ENCODE data around the gene ATP8A2.

GRCh38 chr13:25379011-25379410 lies 7.2 kb downstream of the ATP8A2 start:
- TF ChIP-seq CTCF (IDR thresholded peaks at IDR 0.05; ENCODE audit: low read depth, low read length, missing input control) (no peak), RAD21 (IDR thresholded peaks at IDR 0.05) (no peak), GABPA (IDR thresholded peaks at IDR 0.05 in 1 of 2, conservative IDR thresholded peaks at IDR 0.05 in 1 of 2) (no peak), JUND (IDR thresholded peaks at IDR 0.05) (no peak), SP1 (IDR thresholded peaks at IDR 0.05) (no peak), TAF1 (conservative IDR thresholded peaks at IDR 0.05) (no peak), EGR1 (IDR thresholded peaks at IDR 0.05; ENCODE audit: low read depth in 2 of 2) (no peak), MAX (IDR thresholded peaks at IDR 0.05) (no peak), YY1 (IDR thresholded peaks at IDR 0.05) (no peak), FOXA1 (IDR thresholded peaks at IDR 0.05) (no peak), HNF4A (conservative IDR thresholded peaks at IDR 0.05) (no peak)
- TF ChIP-seq, protein P1, sequence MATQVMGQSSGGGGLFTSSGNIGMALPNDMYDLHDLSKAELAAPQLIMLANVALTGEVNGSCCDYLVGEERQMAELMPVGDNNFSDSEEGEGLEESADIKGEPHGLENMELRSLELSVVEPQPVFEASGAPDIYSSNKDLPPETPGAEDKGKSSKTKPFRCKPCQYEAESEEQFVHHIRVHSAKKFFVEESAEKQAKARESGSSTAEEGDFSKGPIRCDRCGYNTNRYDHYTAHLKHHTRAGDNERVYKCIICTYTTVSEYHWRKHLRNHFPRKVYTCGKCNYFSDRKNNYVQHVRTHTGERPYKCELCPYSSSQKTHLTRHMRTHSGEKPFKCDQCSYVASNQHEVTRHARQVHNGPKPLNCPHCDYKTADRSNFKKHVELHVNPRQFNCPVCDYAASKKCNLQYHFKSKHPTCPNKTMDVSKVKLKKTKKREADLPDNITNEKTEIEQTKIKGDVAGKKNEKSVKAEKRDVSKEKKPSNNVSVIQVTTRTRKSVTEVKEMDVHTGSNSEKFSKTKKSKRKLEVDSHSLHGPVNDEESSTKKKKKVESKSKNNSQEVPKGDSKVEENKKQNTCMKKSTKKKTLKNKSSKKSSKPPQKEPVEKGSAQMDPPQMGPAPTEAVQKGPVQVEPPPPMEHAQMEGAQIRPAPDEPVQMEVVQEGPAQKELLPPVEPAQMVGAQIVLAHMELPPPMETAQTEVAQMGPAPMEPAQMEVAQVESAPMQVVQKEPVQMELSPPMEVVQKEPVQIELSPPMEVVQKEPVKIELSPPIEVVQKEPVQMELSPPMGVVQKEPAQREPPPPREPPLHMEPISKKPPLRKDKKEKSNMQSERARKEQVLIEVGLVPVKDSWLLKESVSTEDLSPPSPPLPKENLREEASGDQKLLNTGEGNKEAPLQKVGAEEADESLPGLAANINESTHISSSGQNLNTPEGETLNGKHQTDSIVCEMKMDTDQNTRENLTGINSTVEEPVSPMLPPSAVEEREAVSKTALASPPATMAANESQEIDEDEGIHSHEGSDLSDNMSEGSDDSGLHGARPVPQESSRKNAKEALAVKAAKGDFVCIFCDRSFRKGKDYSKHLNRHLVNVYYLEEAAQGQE (IDR thresholded peaks at IDR 0.05): no peak
- TF ChIP-seq, protein P2, sequence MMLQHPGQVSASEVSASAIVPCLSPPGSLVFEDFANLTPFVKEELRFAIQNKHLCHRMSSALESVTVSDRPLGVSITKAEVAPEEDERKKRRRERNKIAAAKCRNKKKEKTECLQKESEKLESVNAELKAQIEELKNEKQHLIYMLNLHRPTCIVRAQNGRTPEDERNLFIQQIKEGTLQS (IDR thresholded peaks at IDR 0.05): no peak

Measured in liver (tissue), 3 donors.